Head of caudate nucleus (tissue), 42 donors: ENCODE measurements around the gene USP49.
A peak's percentile ranks its signal among the peaks of the same experiment; 100 is the strongest.
"Not testable (repeated sequence)": the region's sequence is repeated elsewhere in the genome, so short reads cannot be mapped to it uniquely, and the experiment has no call there.

Experiments
- DNase-seq, 42 donors: peaks; one replicate each; pipeline versions ENCODE4 v3.0.0 to v3.0.0-alpha.2; 2020 to 2021; ENCODE audit warnings: mixed read lengths in 7 of 42
- intact Hi-C: fragments of 100-400 bp; cut with DNase I; formaldehyde crosslinking; loops from one replicate; pipeline ENCODE4 v1.15.0; 2022

Gene USP49

GRCh38 chr6:41771058-41771983 is 123.9 kb downstream of the USP49 start:
- DNase-seq, result no peak
- intact Hi-C loops, result no loop called here

GRCh38 chr6:41770381-41771057 is 124.7 kb downstream of the USP49 start:
- no peak for DNase-seq
- intact Hi-C loops, result no loop called here

DNA sequence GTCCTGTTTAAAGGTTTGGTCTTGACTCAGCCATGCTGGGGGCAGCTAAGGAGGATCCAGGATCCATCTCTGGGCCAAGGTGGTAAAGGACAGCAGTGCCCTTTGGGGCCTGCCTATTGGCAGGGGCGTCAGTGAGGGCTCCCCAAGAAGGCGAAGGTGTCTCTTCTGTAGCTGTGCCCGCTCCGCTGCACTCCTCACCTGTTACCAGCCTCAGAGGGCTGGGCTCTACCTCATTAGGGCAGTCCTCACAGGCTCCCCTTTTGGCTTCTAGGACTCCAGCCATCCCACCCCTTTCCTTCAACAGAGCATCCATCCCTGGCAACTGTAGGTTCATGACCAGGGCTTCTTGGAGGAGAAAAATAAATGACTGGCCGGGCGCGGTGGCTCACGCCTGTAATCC is 125.8 kb downstream of the USP49 start:
- no peak for DNase-seq
- intact Hi-C loops, result no loop called here

DNA sequence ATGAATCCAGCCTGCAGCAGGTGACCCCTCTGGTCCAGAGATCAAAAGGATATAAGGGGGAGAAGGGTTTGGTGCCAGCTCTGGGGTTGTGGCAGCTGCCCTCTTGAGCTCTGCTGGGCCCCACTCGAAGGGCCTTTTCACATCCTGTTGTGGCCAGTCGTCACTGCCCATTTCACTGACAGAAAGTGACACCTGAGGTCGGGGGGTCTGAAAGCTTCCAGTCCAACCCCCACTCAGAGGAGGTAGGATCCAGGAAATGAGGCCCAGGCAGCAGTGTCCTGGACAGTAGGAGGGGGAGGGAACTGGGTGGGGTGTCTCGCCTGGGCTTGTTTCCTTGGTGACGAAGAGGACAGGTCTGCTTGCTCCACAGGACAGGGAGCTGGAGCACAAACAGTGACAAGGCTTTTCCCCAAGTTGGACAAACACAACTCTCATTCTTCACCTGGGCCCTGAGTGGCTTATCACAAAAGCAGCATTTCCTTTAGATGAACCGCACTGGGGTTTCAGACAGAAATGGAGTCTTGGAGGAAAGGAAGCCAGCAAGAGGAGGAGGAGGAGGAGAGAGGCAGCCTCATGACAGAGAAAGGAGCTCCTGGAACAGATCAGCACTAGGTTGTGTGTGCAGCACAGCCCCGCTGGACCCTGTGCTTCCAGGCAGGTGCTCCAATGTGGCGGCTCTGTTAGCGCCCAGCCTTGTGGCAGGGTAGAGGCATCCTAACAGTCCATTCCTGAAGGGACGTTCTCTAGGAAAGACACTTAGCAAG is 126.4 kb downstream of the USP49 start:
- no peak for DNase-seq
- intact Hi-C loops, result no loop called here

DNA sequence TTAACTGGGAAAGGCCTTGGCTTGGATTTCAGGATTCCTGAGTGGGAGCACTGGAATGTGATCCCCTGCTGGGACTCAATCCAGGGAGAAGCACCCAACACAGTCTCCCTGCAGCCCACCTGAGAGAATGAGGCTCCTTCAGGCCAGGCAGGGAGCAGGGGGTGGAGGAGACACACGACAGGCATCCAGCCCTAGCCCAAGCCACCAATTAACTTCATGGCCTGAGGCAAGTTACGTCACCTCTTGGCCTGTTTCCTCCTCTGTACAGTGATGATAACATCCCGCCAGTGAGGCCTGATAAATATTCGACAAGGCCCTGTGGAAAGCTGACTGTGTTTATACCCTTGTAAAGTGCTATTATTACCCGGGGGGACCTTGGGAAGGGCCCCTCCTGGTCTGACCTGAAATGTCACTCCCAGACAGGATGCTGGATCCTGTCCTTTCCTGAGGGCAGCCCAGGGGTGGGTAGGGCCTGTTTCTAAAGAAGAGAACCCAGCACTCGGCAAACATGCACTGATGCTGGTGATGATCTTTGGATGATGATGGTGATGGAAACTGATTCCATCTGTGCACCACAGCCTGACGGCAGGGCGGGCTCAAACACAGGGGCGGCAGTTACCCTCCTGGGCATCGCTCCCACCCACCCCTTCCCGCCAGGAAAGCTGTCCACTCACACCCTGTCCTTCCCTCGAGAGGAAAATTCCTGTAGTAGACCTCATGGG is 127.9 kb downstream of the USP49 start:
- DNase-seq, result peak in 1 of 42 donors; percentile 19
- intact Hi-C loops, result no loop called here

DNA sequence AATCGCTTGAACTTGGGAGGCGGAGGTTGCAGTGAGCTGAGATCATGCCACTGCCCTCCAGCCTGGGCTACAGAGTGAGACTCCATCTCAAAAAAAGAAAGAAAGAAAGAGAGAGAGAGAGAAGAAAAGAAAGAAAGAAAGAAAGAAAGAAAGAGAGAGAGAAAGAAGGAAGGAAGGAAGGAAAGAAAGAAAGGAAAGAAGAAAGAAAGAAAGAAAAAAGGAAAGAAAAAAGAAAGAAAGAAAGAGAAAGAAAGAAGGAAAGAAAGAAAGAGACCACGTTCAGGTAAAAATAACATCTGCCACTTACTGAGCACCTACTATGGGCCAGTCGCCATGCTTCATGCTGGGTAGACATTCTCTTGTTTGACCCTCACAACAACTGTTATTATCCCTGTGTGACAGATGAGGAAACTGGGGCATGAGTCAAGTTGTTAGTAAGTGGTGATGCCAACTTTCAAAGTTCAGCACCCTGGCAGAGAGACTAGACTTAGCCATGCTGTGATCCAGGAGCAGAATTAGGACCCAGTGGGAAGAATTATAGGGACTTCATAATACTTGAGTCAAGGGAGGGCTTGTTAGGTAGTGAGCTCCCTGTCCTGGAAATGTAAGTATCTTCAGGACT is 129.0 kb downstream of the USP49 start:
- DNase-seq, intact Hi-C loops: not testable (repeated sequence)

DNA sequence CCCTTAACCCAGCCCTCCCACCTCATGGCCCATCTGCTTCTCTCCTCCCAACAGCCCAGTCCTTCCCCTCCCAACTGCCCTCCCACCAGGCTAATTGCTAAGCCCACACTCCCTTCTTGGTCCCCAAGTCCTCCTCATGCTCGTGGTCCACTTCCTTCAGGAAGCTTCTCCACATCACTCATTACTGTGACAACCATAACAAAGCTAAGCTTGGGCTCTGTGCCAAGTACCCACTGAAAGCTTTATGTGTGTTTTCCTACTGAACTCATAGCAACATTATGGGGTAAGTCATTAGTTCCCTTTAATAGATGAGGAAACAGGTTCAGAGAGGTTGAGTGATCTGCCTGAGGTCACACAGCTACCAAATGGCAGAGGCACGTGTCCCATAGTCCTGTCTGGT is 131.7 kb downstream of the USP49 start:
- DNase-seq, result no peak
- intact Hi-C loops, result no loop called here

- DNase-seq, result no peak
- intact Hi-C loops, result no loop called here
Measured at GRCh38 chr6:41759905-41760579, 135.1 kb downstream of the USP49 start.

GRCh38 chr6:41759106-41759904 is 135.9 kb downstream of the USP49 start:
- no peak for DNase-seq
- intact Hi-C loops, result no loop called here

- intact Hi-C loops, result no loop called here
- DNase-seq, result no peak
Measured at GRCh38 chr6:41758641-41759035, 136.5 kb downstream of the USP49 start.

DNA sequence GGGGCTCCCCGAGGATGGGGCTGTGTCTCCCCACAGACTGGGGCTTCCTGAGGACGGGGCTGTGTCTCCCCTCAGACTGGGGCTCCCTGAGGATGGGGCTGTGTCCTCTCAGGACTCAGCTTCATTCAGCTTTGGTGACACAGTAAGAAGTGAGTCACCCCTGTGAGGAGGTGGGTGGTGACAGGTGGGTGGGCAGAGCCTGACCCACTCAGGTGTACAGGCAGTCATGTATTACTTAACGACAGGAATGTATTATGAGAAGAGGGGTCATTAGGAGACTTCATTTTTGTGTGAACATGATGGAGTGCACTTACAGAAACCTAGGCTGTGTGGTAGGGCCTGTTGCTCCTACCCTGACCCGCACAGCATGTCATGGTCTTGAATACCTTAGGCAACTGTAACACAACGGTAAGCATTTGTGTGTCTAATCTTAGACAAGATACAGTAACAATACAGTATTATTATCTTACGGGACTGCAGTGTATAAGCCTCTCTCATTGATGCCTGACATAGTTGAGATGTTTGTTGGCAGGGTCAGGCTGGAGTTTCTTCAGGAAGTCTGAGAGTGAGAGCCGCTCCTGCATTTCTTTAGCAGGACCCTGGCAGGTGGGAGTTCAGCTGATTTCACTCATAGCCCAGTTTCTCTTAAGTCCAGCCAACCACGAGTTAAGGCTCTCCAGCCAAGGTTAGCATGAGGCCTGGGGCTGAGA is 137.1 kb downstream of the USP49 start:
- intact Hi-C loops, result no loop called here
- peak in 38 of 42 donors; percentile 17 to 82 (median 58) for DNase-seq

DNA sequence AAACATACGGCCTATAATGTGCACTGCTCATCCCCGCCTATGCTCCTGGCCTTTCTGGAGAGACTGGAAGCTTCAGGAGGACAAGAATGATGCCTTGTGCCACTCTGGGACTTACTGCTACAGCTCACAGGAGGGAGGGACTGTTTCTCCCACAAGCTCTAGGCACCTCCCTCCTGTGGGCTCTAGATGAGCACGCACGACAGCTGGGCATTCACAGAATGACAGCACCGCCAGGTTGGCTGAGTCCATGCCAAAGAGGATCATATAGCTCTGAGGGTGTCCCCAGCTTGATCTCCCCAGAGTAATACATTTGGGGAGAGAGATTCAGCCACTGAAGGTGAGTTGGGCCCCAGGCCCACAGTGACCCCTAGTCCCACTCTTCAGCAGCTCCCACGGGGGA is 137.9 kb downstream of the USP49 start:
- intact Hi-C loops, result no loop called here
- no peak for DNase-seq

DNA sequence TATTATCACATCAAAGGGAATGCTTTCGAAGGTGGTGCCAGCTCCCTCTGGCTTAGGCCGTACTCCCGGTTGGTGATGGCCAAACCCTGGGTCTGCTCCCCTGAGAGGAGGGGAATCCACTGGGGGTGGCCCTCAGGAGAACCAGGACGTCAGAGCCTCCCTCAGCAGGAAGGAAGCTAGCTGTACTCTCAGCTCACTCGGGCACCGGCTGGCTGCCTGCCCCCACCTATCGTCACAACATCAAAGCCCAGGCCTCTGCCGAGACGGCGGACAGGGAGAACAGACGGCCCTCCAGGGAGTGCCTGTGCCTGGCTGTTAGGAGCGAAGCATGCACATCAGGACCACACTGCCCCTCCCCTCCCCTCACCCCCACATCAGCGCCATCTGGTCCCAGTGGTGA is 138.8 kb downstream of the USP49 start:
- intact Hi-C loops, result no loop called here
- no peak for DNase-seq

GRCh38 chr6:41755895-41756294 is 139.3 kb downstream of the USP49 start:
- intact Hi-C loops, result no loop called here
- no peak for DNase-seq

DNA sequence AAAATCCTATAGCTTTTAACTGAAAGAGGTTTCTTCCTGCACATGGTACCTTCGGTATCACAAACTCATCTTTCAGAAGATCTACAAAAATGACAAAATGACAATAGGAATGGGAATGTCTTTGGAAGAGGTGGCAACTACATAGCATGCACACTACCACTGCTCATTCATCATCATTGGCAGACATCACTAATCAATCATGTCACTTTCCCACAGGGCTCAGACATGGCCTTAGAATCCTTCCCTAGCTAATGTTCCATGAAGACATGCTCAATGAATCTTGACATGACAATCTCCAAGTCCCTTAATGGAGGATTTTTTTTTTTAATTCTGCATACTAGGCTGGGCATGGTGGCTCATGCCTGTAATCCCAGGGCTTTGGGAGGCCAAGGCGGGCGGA is 144.8 kb downstream of the USP49 start:
- intact Hi-C loops, result no loop called here
- no peak for DNase-seq

DNA sequence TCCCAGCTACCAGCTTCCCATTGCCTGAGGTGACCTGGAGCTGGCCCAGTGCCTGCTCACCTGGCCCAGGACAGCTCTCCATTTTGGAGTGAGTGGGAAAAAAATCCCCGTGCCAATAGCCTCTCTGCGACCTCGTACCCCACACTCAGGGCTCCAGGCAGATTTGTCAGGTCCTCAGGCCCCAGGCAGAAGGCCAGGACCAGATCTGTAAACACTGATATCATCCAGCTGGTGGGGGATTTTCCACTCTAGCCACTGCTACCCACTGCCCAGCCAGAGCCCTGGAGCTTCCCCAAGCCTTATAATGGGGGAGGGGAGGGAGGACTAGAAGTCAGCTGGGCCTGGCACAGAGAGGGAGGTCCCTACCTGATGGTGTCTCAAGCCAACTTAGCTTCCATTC is 146.6 kb downstream of the USP49 start:
- no peak for DNase-seq
- intact Hi-C loops, result no loop called here

DNA sequence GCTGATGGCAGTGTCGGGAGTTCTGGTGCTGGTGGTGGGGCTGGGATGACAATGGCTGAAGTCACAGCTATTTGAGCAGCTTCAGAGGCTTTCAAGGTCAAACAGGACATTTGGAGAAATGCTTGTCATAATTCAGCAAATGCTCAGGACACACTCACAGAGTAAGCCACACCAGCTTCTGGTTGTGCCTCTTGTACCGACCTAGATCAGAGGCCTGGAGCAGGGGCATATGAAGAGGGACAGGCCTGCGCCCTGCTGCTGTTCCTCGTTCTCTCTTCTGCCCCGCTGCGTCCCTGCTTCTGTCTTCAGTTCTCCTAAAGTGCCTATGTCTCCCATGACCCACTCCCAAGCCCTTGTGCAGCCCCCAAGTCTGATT is 147.1 kb downstream of the USP49 start:
- no peak for DNase-seq
- intact Hi-C loops, result no loop called here
